Neural progenitor cell (in vitro differentiated cells): ENCODE results near the gene ELMO1. TPM values are rescaled to one million over a fixed set of nuclear protein-coding genes. Genes with fewer than 3 reads are reported as not detected.

Experiments
- DNase-seq: peaks from one replicate; pipeline ENCODE4 v3.0.0-alpha.2; 2016; ENCODE audit warnings: low spot score
- H2AFZ ChIP-seq: fragments of 200-600 bp; sonication (generic); replicated peaks from 2 replicates; pipeline ENCODE4 v1.6.1; 2016; ENCODE audit warnings: antibody characterized with exemption
- H3F3A ChIP-seq: fragments of 200-600 bp; sonication (generic); 2 replicates; pipeline ENCODE4 v1.6.1; 2016; ENCODE audit warnings: antibody characterized with exemption, low read depth
- H3K27ac ChIP-seq: fragments of 200-600 bp; sonication (generic); 2 replicates; pipeline ENCODE4 v1.5.1; 2016; ENCODE audit warnings: mild to moderate bottlenecking
- H3K27me3 ChIP-seq: fragments of 200-600 bp; sonication (generic); 2 replicates; pipeline ENCODE4 v1.6.1; 2016; ENCODE audit warnings: mild to moderate bottlenecking, moderate library complexity
- H3K36me3 ChIP-seq: fragments of 200-600 bp; sonication (generic); 2 replicates; pipeline ENCODE4 v1.5.1; 2016
- H3K4me1 ChIP-seq: fragments of 200-600 bp; sonication (generic); 2 replicates; pipeline ENCODE4 v1.6.1; 2016; ENCODE audit warnings: mixed run types
- H3K4me2 ChIP-seq: fragments of 200-600 bp; sonication (generic); 2 replicates; pipeline ENCODE4 v1.6.1; 2016
- H3K4me3 ChIP-seq: fragments of 200-600 bp; sonication (generic); 2 replicates; pipeline ENCODE4 v1.5.1; 2016
- H3K79me2 ChIP-seq: fragments of 200-600 bp; sonication (generic); 2 replicates; pipeline ENCODE4 v1.6.1; 2016; ENCODE audit warnings: low read depth
- H3K9ac ChIP-seq: fragments of 200-600 bp; sonication (generic); 2 replicates; pipeline ENCODE4 v1.6.1; 2016
- H3K9me3 ChIP-seq: fragments of 200-600 bp; sonication (generic); 2 replicates; pipeline ENCODE4 v1.5.1; 2016; ENCODE audit warnings: low read depth
- H4K20me1 ChIP-seq: fragments of 200-600 bp; sonication (generic); 2 replicates; pipeline ENCODE4 v1.6.1; 2016; ENCODE audit warnings: low read depth
- H3K27ac Mint-ChIP-seq: 3 replicates; pipeline ENCODE4 v1.8.0; 2021; ENCODE audit warnings: mixed read lengths
- H3K27me3 Mint-ChIP-seq: 2 replicates; pipeline ENCODE4 v1.8.0; 2022; ENCODE audit warnings: low read depth, mild to moderate bottlenecking, inconsistent platforms, moderate library complexity, mixed read lengths; ENCODE audit not compliant: insufficient read depth
- H3K36me3 Mint-ChIP-seq: 3 replicates; pipeline ENCODE4 v1.8.0; 2021; ENCODE audit warnings: mixed read lengths
- H3K4me1 Mint-ChIP-seq: 3 replicates; pipeline ENCODE4 v1.8.0; 2021; ENCODE audit warnings: mixed read lengths
- H3K4me3 Mint-ChIP-seq: 3 replicates; pipeline ENCODE4 v1.8.0; 2021; ENCODE audit warnings: mild to moderate bottlenecking, moderate library complexity, mixed read lengths
- H3K9me3 Mint-ChIP-seq: 3 replicates; pipeline ENCODE4 v1.8.0; 2020; ENCODE audit warnings: mixed read lengths
- CTCF ChIP-seq: fragments of 200-600 bp; sonication (generic); IDR thresholded peaks from 2 replicates; pipeline ENCODE4 v1.5.1; 2017; ENCODE audit warnings: antibody characterized with exemption, mild to moderate bottlenecking
- EZH2 ChIP-seq: fragments of 200-600 bp; sonication (generic); IDR thresholded peaks from 2 replicates; pipeline ENCODE4 v1.6.1; 2017; ENCODE audit warnings: antibody characterized with exemption, mild to moderate bottlenecking, moderate library complexity
- EZH2phosphoT487 ChIP-seq: fragments of 200-600 bp; sonication (generic); IDR thresholded peaks from 2 replicates; pipeline ENCODE4 v1.6.1; 2017; ENCODE audit warnings: antibody characterized with exemption
- microRNA counts: library from miRNA; unstranded; fragments of <30 nt; microRNA quantifications from one replicate; lab custom pipeline; 2016
- microRNA-seq: library from miRNA; unstranded; fragments of <30 nt; microRNA quantifications from one replicate; pipeline ENCODE4, GENCODE V29; 2016
- small RNA-seq: library from RNA; depleted of rRNA; stranded (forward); fragments of <200 nt; gene quantifications from one replicate; pipeline ENCODE3, GENCODE V24; 2015
- total RNA-seq: library from RNA; depleted of rRNA; stranded (reverse); fragments of >200 nt; gene quantifications from 2 replicates; pipeline ENCODE4 v1.2.3, GENCODE V29; 2015; ENCODE audit warnings: low replicate concordance

Gene ELMO1
- total RNA-seq, 1 donor from 2014 or later, result 22.0 TPM

GRCh38 chr7:36809510-36809909, 639.2 kb downstream of the ELMO1 start:
- no peak overlapping the region for H3K4me2 ChIP-seq
- H3F3A ChIP-seq, result no peaks in the 10 kb centered on the region
- Mint-ChIP-seq H3K27me3 (peaks cover 2% of the 10 kb centered on the region), H3K9me3 (no peaks in the 10 kb centered on the region), H3K4me3 (no peak overlapping the region), H3K36me3 (no peaks in the 10 kb centered on the region), H3K27ac (no peak overlapping the region), H3K4me1 (peaks cover 15% of the 10 kb centered on the region)
- no peaks in the 10 kb centered on the region for H3K27me3 ChIP-seq
- H3K36me3 ChIP-seq, result no peaks in the 10 kb centered on the region
- no peak for TF ChIP-seq EZH2
- no peak for TF ChIP-seq CTCF
- no peak for TF ChIP-seq EZH2phosphoT487
- H3K27ac ChIP-seq, result no peak overlapping the region
- H2AFZ ChIP-seq, result no peak overlapping the region
- no peaks in the 10 kb centered on the region for H3K79me2 ChIP-seq
- H3K4me3 ChIP-seq, result no peak overlapping the region
- H3K4me1 ChIP-seq, result no peaks in the 10 kb centered on the region
- H3K9ac ChIP-seq, result no peak overlapping the region
- H4K20me1 ChIP-seq, result no peaks in the 10 kb centered on the region
- no peak for DNase-seq
- no peaks in the 10 kb centered on the region for H3K9me3 ChIP-seq

- no peak overlapping the region for H3K27ac Mint-ChIP-seq
- Histone ChIP-seq H2AFZ (no peak overlapping the region), H3K4me3 (no peak overlapping the region), H3K79me2 (no peaks in the 10 kb centered on the region), H3K9ac (no peak overlapping the region), H3K27me3 (no peaks in the 10 kb centered on the region), H3K4me2 (no peak overlapping the region), H3F3A (no peaks in the 10 kb centered on the region), H3K4me1 (no peaks in the 10 kb centered on the region), H3K27ac (no peak overlapping the region), H3K9me3 (no peaks in the 10 kb centered on the region), H4K20me1 (no peaks in the 10 kb centered on the region), H3K36me3 (no peaks in the 10 kb centered on the region)
- H3K36me3 Mint-ChIP-seq, result no peaks in the 10 kb centered on the region
- H3K4me1 Mint-ChIP-seq, result peaks cover 15% of the 10 kb centered on the region
- no peak for DNase-seq
- TF ChIP-seq CTCF (no peak), EZH2phosphoT487 (no peak), EZH2 (no peak)
- peaks cover 4% of the 10 kb centered on the region for H3K27me3 Mint-ChIP-seq
- no peak overlapping the region for H3K4me3 Mint-ChIP-seq
- no peaks in the 10 kb centered on the region for H3K9me3 Mint-ChIP-seq
Measured at GRCh38 chr7:36809086-36809485, 639.6 kb downstream of the ELMO1 start.

GRCh38 chr7:36806891-36807290, 641.8 kb downstream of the ELMO1 start:
- Histone ChIP-seq H3K9me3 (no peaks in the 10 kb centered on the region), H4K20me1 (no peaks in the 10 kb centered on the region), H3K27ac (no peak overlapping the region), H3K4me1 (peaks cover 11% of the 10 kb centered on the region), H3K9ac (no peak overlapping the region), H3K27me3 (no peaks in the 10 kb centered on the region), H3K4me3 (no peak overlapping the region), H3K4me2 (no peak overlapping the region), H2AFZ (no peak overlapping the region), H3K79me2 (no peaks in the 10 kb centered on the region), H3F3A (no peaks in the 10 kb centered on the region), H3K36me3 (no peaks in the 10 kb centered on the region)
- no peak for DNase-seq
- peaks cover 15% of the 10 kb centered on the region for H3K4me1 Mint-ChIP-seq
- no peaks in the 10 kb centered on the region for H3K9me3 Mint-ChIP-seq
- H3K36me3 Mint-ChIP-seq, result no peaks in the 10 kb centered on the region
- TF ChIP-seq EZH2phosphoT487, result no peak
- no peak for TF ChIP-seq CTCF
- TF ChIP-seq EZH2, result no peak
- no peak overlapping the region for H3K27ac Mint-ChIP-seq
- peaks cover 4% of the 10 kb centered on the region for H3K27me3 Mint-ChIP-seq
- H3K4me3 Mint-ChIP-seq, result no peak overlapping the region

MicroRNAs encoded within 50 kb of the gene (microRNA counts, 767-probe panel; counts per million panel counts)
- microRNA hsa-miR-1200 (lab: Ali Mortazavi, UCI), result 460 counts per million, percentile 90 among the panel's probes with 10 or more counts

Small RNA genes within 50 kb of the gene (microRNA-seq; reads per million reads assigned to microRNA genes)
- not detected for gene MIR1200

Small RNA genes within 50 kb of the gene (small RNA-seq; reads per million reads assigned to genes)
- not detected for gene MIR1200
- not detected for gene RF00019
- gene RF00432, result not detected
- gene RNU6-565P, result not detected

Other genes starting within 250 kb of the ELMO1 start
- gene GPR141, start 234.9 kb upstream of the ELMO1 start, total RNA-seq, result 1.2 and 2.6 TPM in 2 replicates